Stimulated activated CD8-positive, alpha-beta memory T cell treated with anti-CD3 and anti-CD28 coated beads, Interleukin-4, amount 100 ng/mL, for 24 hours (primary cell): ENCODE measurements around the gene MUCL1.

Experiments used
- DNase-seq: peaks from one replicate; pipeline ENCODE4 v3.0.0-alpha.2; 2020; ENCODE audit warnings: low read depth

Gene MUCL1

GRCh38 chr12:54891717-54892478, 37.6 kb downstream of the MUCL1 start:
- no peak for DNase-seq
